Measurements from ENCODE around the gene OR2V1.
"Not testable (repeated sequence)": the region's sequence is repeated elsewhere in the genome, so short reads cannot be mapped to it uniquely, and the experiment has no call there.

OR2V1 gene

DNA sequence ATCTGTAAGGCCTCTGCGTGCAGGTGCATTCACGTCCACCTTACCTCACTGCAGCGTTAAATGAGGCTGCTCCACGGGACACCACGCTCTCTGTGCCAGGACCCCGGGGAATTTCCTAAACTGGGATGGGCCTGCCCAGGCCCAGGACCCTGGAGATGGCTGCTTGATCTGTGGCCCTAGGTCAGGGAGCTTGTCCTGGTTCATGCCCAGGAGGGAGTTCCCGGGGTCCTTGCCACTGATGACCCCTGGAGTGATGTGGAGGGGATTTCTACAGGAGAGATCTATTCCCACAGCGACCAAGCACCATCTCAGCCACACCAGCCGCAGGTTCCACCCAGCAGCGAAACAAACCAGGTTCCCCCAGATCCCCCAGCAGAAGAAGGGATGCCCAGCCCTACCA is 3.5 kb downstream of the OR2V1 start:
- Mint-ChIP-seq H3K9me3 (no peaks in the 10 kb centered on the region), H3K36me3 (ENCODE audit: low read depth) (no peaks in the 10 kb centered on the region), H3K27ac (no peak overlapping the region), H3K4me3 (no peak overlapping the region), H3K4me1 (ENCODE audit: low read depth) (no peaks in the 10 kb centered on the region), H3K27me3 (ENCODE audit: low read depth) (peaks cover 20% of the 10 kb centered on the region)

DNA sequence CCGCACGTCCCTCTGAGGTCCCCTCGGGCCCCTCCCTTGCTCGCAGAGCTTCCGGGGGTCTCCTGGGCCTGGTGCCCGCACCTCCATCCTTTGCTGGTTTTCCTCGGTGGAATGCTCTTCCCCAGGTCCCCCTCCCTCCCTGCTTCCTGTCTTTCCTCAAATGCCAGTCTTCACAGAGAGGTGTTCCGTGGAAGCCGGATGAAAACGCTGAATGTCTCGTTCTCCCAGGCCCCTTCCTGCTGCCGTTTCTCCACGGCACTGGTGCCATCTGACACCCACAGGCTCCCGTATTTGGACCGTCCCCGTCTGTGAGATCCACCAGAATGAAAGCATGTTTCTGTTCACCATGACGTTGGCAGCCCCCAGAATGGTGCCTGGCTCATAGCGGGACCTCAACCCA is 4.1 kb downstream of the OR2V1 start:
- peaks cover 25% of the 10 kb centered on the region for H3K27me3 Mint-ChIP-seq (ENCODE audit: low read depth)
- H3K4me3 Mint-ChIP-seq, result no peak overlapping the region
- H3K27ac Mint-ChIP-seq, result no peak overlapping the region
- no peaks in the 10 kb centered on the region for H3K36me3 Mint-ChIP-seq (ENCODE audit: low read depth)
- H3K4me1 Mint-ChIP-seq (ENCODE audit: low read depth), result no peaks in the 10 kb centered on the region
- no peaks in the 10 kb centered on the region for H3K9me3 Mint-ChIP-seq

DNA sequence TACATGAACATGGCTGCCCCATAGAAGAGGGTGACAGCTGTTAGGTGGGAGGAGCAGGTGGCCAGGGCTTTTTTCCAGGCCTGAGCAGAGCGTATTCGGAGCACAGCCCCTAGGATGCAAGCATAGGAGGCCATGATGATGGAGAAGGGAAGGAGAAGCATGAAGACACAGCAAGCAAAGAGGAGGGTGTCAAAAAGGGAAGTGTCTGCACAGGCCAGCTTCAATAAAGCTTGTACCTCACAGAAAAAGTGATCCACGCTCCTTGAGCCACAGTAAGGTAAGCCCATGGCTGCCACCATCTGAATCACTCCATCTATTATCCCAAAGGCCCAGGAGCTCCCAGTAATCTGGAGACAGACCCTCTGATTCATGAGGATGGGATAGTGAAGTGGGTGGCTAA is 6.4 kb downstream of the OR2V1 start:
- no peak overlapping the region for H3K4me3 Mint-ChIP-seq
- H3K36me3 Mint-ChIP-seq (ENCODE audit: low read depth), result no peaks in the 10 kb centered on the region
- H3K4me1 Mint-ChIP-seq (ENCODE audit: low read depth), result no peaks in the 10 kb centered on the region
- peaks cover 25% of the 10 kb centered on the region for H3K27me3 Mint-ChIP-seq (ENCODE audit: low read depth)
- H3K27ac Mint-ChIP-seq, result no peak overlapping the region
- H3K9me3 Mint-ChIP-seq, result no peaks in the 10 kb centered on the region

DNA sequence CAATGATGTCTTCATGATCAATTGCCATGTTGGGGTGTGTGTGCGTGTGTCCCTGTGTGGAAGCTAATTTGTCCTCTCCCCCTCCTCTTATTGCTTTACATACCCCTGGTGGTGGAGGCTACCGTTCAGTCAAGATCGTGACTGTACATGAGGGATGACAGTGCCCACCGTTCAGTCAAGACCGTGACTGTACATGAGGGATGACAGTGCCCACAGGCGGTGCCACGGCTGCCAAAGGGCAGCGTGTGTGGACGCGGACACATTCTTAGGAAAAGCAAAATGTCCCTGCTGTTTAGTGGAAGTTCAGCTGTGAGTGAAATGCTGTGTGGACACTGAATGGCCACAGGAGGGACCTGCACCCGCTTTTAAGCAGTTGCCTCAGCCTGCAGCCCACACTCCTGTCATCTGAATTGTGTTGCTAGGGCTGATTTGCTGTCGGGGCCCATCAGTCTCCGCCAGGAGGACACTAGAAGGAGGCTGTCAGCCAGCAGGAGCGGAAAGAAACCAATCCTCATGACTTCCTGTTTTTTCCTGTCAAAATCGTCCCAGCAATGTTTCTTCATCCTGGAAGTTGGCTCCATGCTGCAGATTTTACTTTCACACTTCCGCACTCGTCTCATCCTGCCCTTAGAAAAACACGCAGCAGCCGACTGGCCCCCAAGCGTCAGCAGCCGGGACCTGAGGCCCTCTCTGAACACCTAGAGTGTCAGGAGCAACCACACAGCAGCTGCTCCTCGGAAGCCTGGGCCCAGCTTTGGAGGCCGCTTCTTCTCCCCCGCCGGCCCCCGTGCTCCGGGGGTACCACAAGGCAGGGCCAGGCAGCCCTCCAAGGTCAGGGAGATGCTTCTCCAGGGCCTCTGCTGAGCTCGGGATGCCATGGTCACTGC is 9.1 kb downstream of the OR2V1 start:
- Mint-ChIP-seq H3K27ac (no peak overlapping the region), H3K36me3 (ENCODE audit: low read depth) (no peaks in the 10 kb centered on the region), H3K27me3 (ENCODE audit: low read depth) (peaks cover 27% of the 10 kb centered on the region), H3K4me1 (ENCODE audit: low read depth) (no peaks in the 10 kb centered on the region), H3K4me3 (no peak overlapping the region), H3K9me3 (no peaks in the 10 kb centered on the region)

DNA sequence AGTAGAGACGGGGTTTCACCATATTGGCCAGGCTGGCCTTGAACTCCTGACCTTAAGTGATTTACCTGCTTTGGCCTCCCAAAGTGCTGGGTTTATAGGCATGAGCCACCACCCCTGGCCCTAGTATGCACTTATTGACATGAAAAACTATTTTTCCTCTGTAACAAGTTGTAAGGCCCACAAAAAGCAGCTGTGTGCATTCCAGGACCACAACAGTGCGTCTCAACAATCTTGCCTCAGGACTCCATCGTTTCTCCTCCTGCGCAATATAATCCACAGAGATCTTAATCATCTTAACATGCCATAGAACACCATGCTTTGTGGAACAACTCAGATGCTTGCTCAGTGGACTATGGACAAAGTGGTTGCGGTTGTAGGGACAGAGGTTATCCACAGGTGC is 10.2 kb downstream of the OR2V1 start:
- H3K36me3 Mint-ChIP-seq (ENCODE audit: low read depth), result no peaks in the 10 kb centered on the region
- peaks cover 39% of the 10 kb centered on the region for H3K27me3 Mint-ChIP-seq (ENCODE audit: low read depth)
- H3K4me1 Mint-ChIP-seq (ENCODE audit: low read depth), result no peaks in the 10 kb centered on the region
- no peaks in the 10 kb centered on the region for H3K9me3 Mint-ChIP-seq
- no peak overlapping the region for H3K27ac Mint-ChIP-seq
- no peak overlapping the region for H3K4me3 Mint-ChIP-seq

DNA sequence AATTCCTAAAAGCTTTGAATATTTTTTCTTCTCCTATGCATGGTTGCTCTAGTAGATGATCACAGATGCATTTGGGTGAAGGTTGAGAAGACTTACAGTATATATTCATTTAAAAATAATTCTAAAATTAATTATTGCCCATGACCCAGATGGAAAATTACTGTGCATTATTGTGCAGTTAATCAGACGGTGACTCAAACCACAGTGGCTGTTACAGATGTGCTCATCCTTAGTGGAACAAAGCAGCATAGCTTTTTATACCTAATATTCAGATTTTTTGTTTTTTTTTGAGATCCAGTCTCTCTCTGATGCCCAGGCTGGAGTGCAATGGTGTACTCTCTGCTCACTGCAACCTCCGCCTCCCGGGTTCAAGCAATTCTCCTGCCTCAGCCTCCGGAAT is 10.7 kb downstream of the OR2V1 start:
- Mint-ChIP-seq H3K9me3 (no peaks in the 10 kb centered on the region), H3K4me3 (no peak overlapping the region), H3K27me3 (ENCODE audit: low read depth) (peaks cover 43% of the 10 kb centered on the region), H3K27ac (no peak overlapping the region), H3K36me3 (ENCODE audit: low read depth) (no peaks in the 10 kb centered on the region), H3K4me1 (ENCODE audit: low read depth) (no peaks in the 10 kb centered on the region)

DNA sequence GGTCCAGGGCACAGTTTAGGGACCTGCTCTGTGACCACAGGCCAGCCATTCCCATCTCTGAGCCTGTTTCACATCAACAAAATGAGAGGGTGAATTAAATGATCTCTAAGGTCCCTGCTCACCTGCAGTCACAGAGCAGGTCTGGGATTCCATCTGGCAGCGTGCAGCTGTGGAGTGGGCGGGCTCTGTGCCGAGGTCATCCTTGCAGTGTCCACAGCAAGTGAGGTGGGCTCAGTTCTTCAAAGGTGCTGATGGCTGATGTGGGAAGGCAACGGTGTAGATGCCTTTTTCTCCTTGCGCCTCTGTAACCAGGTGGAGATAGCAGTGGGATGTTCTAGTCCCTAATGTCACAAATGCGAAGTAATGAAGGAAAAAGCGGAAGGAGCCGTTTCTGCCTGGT is 11.9 kb downstream of the OR2V1 start:
- Mint-ChIP-seq H3K4me3 (no peak overlapping the region), H3K36me3 (ENCODE audit: low read depth) (no peaks in the 10 kb centered on the region), H3K27me3 (ENCODE audit: low read depth) (peaks cover 55% of the 10 kb centered on the region), H3K4me1 (ENCODE audit: low read depth) (peaks cover 5% of the 10 kb centered on the region), H3K27ac (no peak overlapping the region), H3K9me3 (no peaks in the 10 kb centered on the region)

DNA sequence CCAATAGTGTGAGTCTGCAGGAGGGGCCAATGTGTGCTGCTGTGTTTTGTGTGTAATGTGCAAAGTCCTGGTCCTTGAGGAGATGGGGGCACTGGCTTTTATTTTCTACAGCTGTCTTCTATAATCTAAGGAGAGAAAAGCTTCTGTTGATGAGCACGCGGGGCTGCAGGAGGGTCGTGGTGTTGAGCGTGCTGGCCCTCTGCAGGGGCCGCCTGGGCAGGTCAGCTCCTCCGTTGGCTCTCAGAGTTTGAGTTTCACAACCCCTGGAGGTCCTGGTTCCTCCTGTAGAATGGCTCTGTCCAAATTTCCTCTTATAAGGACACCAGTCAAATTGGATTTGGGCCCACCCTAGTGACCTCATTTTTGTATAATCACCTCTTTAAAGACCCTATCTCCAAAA is 12.6 kb downstream of the OR2V1 start:
- H3K36me3 Mint-ChIP-seq (ENCODE audit: low read depth), result no peaks in the 10 kb centered on the region
- H3K9me3 Mint-ChIP-seq, result no peaks in the 10 kb centered on the region
- H3K4me3 Mint-ChIP-seq, result no peak overlapping the region
- peaks cover 59% of the 10 kb centered on the region for H3K27me3 Mint-ChIP-seq (ENCODE audit: low read depth)
- no peak overlapping the region for H3K27ac Mint-ChIP-seq
- H3K4me1 Mint-ChIP-seq (ENCODE audit: low read depth), result peaks cover 5% of the 10 kb centered on the region

DNA sequence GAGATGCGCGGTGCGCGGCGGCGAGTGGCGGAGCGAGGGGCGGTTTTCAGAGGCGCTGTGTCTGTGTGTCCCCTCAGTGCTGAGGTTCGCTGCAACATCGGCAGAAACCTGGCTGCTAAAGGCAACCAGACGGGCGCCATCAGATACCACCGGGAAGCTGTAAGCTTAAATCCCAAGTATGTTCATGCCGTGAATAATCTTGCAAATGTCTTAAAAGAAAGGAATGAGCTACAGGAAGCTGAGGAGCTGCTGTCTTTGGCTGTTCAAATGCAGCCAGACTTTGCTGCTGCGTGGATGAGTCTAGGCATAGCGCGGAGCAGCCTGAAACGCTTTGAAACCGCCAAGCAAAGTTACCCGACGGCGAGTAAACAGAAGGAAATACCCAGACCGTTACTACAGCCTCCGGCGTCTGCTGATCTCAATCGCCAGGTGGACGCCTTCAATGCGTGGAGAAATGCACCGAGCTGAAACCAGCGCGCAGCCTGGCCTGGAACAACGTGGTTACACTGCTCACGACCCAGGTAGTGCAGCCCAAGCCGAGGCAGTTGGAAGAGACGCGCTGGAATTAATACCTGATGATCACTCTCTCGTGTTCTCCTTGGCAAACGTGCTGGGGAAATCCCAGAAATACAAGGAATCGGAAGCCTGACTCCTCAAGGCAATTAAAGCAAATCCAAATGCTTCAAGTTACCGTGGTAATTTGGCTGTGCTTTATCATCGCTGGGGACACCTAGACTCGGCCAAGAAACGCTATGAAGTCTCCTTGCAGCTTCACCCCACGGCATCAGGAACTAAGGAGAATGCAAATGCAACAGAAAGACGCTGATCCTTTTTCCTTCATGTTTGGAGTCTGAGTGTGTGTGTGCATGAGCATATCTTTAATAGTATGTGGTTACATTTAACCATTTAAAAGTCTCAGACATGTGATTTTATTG is 15.9 kb downstream of the OR2V1 start:
- Mint-ChIP-seq H3K27ac (no peak overlapping the region), H3K4me3 (no peak overlapping the region), H3K9me3 (no peaks in the 10 kb centered on the region), H3K4me1 (ENCODE audit: low read depth) (peaks cover 5% of the 10 kb centered on the region), H3K27me3 (ENCODE audit: low read depth) (peaks cover 49% of the 10 kb centered on the region), H3K36me3 (ENCODE audit: low read depth) (no peaks in the 10 kb centered on the region)

DNA sequence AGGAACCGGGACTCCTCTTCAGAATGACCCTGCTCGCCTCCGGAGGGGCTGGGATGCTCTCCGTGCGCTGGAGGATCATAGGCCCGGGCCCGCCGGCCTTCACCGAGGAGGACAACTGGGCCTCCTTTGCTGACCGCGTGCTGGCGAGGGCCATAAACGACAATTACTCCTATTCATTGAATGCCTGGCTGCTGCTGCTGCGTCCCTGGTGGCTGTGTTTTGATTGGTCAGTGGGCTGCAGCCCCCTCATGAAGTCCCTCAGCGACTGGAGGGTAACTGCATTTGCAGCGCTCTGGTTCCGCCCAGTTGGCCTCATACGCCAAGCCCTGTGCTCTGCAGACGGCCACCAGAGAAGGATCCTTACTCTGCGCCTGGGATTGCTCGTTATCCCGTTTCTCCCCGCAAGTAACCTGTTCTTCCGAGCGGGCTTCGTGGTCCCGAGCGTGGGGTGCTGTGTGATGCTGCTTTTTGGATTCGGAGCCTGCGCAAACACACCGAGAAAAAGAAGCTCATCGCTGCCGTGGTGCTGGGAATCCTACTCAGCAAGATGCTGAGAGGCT is 16.6 kb downstream of the OR2V1 start:
- Mint-ChIP-seq H3K27me3 (ENCODE audit: low read depth) (peaks cover 49% of the 10 kb centered on the region), H3K27ac (no peak overlapping the region)

DNA sequence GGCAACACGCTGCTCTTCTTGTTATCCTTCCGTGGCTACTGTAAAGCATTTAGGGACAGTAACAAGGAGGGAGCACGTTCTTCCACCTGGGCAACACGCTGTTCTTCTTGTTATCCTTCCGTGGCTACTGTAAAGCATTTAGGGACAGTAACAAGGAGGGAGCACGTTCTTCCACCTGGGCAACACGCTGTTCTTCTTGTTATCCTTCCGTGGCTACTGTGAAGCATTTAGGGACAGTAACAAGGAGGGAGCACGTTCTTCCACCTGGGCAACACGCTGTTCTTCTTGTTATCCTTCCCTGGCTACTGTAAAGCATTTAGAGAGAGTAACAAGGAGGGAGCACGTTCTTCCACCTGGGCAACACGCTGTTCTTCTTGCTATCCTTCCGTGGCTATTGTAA is 17.4 kb downstream of the OR2V1 start:
- not testable (repeated sequence) for H3K9me3 Mint-ChIP-seq; H3K27ac Mint-ChIP-seq; H3K4me1 Mint-ChIP-seq (ENCODE audit: low read depth); H3K36me3 Mint-ChIP-seq (ENCODE audit: low read depth); H3K4me3 Mint-ChIP-seq
- peaks cover 49% of the 10 kb centered on the region for H3K27me3 Mint-ChIP-seq (ENCODE audit: low read depth)

More for the DNA sequence above, 16.6 kb downstream of the OR2V1 start:
- H3K4me3 Mint-ChIP-seq, result no peak overlapping the region
- H3K9me3 Mint-ChIP-seq, result no peaks in the 10 kb centered on the region
- no peaks in the 10 kb centered on the region for H3K36me3 Mint-ChIP-seq (ENCODE audit: low read depth)
- peaks cover 5% of the 10 kb centered on the region for H3K4me1 Mint-ChIP-seq (ENCODE audit: low read depth)

DNA sequence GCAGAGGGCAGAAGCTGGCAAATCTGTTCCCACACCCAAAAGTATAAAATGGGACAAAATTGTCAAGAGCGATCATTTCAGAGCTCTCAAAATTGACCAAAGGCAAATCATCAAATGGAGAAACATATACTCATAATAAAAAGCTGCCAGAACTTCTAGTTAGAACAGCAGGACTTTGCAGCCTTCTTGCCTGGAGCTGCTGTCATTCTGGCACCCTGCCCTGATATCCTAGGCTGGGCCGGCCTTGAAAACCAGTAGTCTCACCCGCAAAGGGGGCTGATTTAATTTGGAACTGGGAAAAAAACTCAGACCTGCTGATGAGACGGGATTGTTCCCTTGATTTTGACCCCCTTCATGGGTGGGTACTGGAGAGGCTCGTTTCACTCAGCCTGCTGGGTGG is 18.5 kb downstream of the OR2V1 start:
- Mint-ChIP-seq H3K9me3 (no peaks in the 10 kb centered on the region), H3K4me1 (ENCODE audit: low read depth) (peaks cover 5% of the 10 kb centered on the region), H3K27me3 (ENCODE audit: low read depth) (peaks cover 50% of the 10 kb centered on the region), H3K36me3 (ENCODE audit: low read depth) (no peaks in the 10 kb centered on the region), H3K4me3 (no peak overlapping the region), H3K27ac (no peak overlapping the region)

DNA sequence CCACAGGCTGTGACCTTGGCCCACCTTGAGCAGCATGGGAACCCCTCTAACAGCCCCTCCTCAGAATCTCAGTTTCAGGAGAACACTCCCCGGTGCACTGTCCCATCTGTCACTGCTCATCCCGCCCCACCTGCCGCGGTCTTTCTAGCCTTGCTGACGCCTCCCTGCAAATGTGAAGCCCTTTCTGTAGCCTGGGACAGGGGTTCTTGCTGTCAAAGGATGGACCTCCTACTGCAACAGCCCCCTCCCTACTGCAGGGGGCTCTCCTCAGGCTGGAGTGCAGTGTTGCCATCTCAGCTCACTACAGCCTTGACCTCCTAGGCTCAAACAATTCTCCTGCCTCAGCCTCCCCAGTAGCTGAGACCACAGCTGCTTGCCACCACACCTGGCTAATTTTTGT is 20.0 kb downstream of the OR2V1 start:
- no peak overlapping the region for H3K4me3 Mint-ChIP-seq
- H3K27me3 Mint-ChIP-seq (ENCODE audit: low read depth), result peaks cover 45% of the 10 kb centered on the region
- no peak overlapping the region for H3K27ac Mint-ChIP-seq
- H3K36me3 Mint-ChIP-seq (ENCODE audit: low read depth), result no peaks in the 10 kb centered on the region
- H3K9me3 Mint-ChIP-seq, result no peaks in the 10 kb centered on the region
- H3K4me1 Mint-ChIP-seq (ENCODE audit: low read depth), result peaks cover 5% of the 10 kb centered on the region

DNA sequence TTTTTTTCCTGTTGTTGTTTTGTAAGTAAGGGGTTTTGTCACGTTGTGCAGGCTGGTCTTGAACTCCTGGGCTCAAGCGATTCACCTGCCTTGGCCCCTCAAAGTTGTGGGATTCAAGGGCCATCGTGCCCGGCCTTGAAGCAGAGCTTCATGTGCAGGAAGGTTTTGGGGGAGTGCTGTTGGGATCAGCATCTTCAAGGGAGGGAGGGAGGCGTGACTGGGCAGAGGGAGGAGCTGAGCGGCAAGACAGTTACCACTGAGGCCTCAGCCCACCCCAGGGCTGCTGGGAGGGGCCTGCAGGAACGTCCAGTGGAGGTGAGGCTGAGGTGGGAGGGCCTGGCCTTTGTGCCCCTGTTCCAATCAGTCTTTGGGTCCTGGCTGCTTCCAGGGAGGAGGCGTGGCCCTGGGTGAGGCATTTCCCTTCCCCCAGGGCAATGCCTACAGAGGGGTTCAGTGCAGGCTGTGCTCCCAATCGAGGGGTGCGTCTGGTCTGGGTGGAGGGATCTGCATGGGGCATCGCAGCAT is 21.4 kb downstream of the OR2V1 start:
- Mint-ChIP-seq H3K9me3 (no peaks in the 10 kb centered on the region), H3K4me1 (ENCODE audit: low read depth) (peaks cover under 1% of the 10 kb centered on the region), H3K27ac (no peak overlapping the region), H3K27me3 (ENCODE audit: low read depth) (peaks cover 41% of the 10 kb centered on the region), H3K4me3 (no peak overlapping the region), H3K36me3 (ENCODE audit: low read depth) (no peaks in the 10 kb centered on the region)
